HCT116 (cell line): ENCODE measurements around the gene MPC1. TPM values are rescaled to one million over a fixed set of nuclear protein-coding genes. Genes with fewer than 3 reads are reported as not detected.

Experiments
- ATAC-seq: fragments of 200-7000 bp; cut with Tn5 transposase; 2 replicates; pipeline ENCODE4 v1.9.1; 2020; ENCODE audit warnings: mild to moderate bottlenecking, moderate library complexity
- BruUV-seq: library from RNA; stranded (reverse); fragments of 400-500 nt; replicated peaks from 2 replicates; lab custom pipeline; 2021; lab: Mats Ljungman, UMichigan
- CTCF ChIA-PET: fragments of 300-600 bp; sonication (Branson Sonifier 250); formaldehyde crosslinking; loops from one replicate; lab custom pipeline; 2021; ENCODE audit warnings: antibody characterized with exemption; lab: Charles Lee
- POLR2A ChIA-PET: fragments of 300-600, 350-600 bp; sonication (Branson Sonifier 250); formaldehyde crosslinking; loops from one replicate; lab custom pipeline; 2021; ENCODE audit warnings: antibody characterized with exemption; lab: Charles Lee
- RAD21 ChIA-PET, 2 experiments: fragments of 300-600 bp; sonication (Branson Sonifier 250); formaldehyde crosslinking; loops; one replicate each; lab custom pipeline; 2023; ENCODE audit warnings: low total read pairs in 2 of 2; ENCODE audit not compliant: uncharacterized antibody in 2 of 2, unreplicated experiment in 2 of 2, low non-redundant PET in 1 of 2; lab: Charles Lee
- DNase-seq: peaks from one replicate; pipeline ENCODE4 v3.0.0-alpha.2; 2010; ENCODE audit warnings: low read depth, low spot score
- H2AFZ ChIP-seq: fragments of 200-600 bp; shearing (Covaris generic), sonication (generic); 2 replicates; pipeline ENCODE4 v1.6.1; 2017; ENCODE audit warnings: low read depth, mixed run types, mixed read lengths, antibody characterized with exemption, low read length; ENCODE audit not compliant: poor library complexity, severe bottlenecking
- H3K27ac ChIP-seq: 2 replicates; pipeline ENCODE4 v1.5.1; 2012; ENCODE audit warnings: low read depth, low read length
- H3K27me3 ChIP-seq: fragments of 200-600 bp; sonication (generic); 2 replicates; pipeline ENCODE4 v1.6.1; 2016; ENCODE audit warnings: mixed run types, low read length, mixed read lengths; ENCODE audit not compliant: insufficient read depth
- H3K36me3 ChIP-seq, 2 experiments: fragments of 200-500 bp in 1 of 2; fragments of 200-600 bp in 1 of 2; sonication (Bioruptor generic) in 1 of 2; sonication (generic) in 1 of 2; 2 replicates each; pipeline versions ENCODE4 v1.5.1 to v1.6.1; 2014 to 2016; ENCODE audit warnings: low read length in 2 of 2, inconsistent platforms in 1 of 2, mixed read lengths in 1 of 2, mixed run types in 1 of 2; ENCODE audit not compliant: insufficient read depth in 2 of 2, control insufficient read depth in 1 of 2
- H3K4me1 ChIP-seq, 2 experiments: fragments of 200-600 bp in 1 of 2; sonication (generic) in 1 of 2; 2 replicates each; pipeline versions ENCODE4 v1.5.1 to v1.6.1; 2012 to 2017; ENCODE audit warnings: low read length in 2 of 2, inconsistent platforms in 1 of 2, mild to moderate bottlenecking in 1 of 2, mixed read lengths in 1 of 2, mixed run types in 1 of 2, moderate library complexity in 1 of 2; ENCODE audit not compliant: insufficient read depth in 2 of 2, control insufficient read depth in 1 of 2
- H3K4me2 ChIP-seq: fragments of 200-600 bp; sonication (generic); 2 replicates; pipeline ENCODE4 v1.6.1; 2017; ENCODE audit warnings: mixed run types, low read length, mixed read lengths
- H3K4me3 ChIP-seq, 2 experiments: fragments of 200-600 bp in 1 of 2; sonication (generic) in 1 of 2; replicated peaks in 1 of 2; 2 replicates each; pipeline ENCODE4 v1.5.1; 2011 to 2016; ENCODE audit warnings: low read length in 2 of 2, control low read depth in 1 of 2, low read depth in 1 of 2, mild to moderate bottlenecking in 1 of 2, mixed read lengths in 1 of 2, mixed run types in 1 of 2
- H3K79me2 ChIP-seq: fragments of 200-600 bp; sonication (generic); 2 replicates; pipeline ENCODE4 v1.6.1; 2017; ENCODE audit warnings: mild to moderate bottlenecking, mixed run types, low read length, moderate library complexity, mixed read lengths; ENCODE audit not compliant: insufficient read depth
- H3K9ac ChIP-seq: fragments of 200-600 bp; sonication (generic); 2 replicates; pipeline ENCODE4 v1.6.1; 2016; ENCODE audit warnings: low read length, mixed read lengths
- H3K9me2 ChIP-seq: fragments of 200-600 bp; sonication (generic), shearing (Covaris generic); 2 replicates; pipeline ENCODE4 v1.6.1; 2017; ENCODE audit warnings: mixed run types, mild to moderate bottlenecking, moderate library complexity; ENCODE audit not compliant: insufficient read depth
- H3K9me3 ChIP-seq, 2 experiments: fragments of 200-500 bp in 1 of 2; fragments of 200-600 bp in 1 of 2; sonication (Bioruptor generic) in 1 of 2; sonication (generic) in 1 of 2; 2 replicates each; pipeline ENCODE4 v1.6.1; 2014 to 2017; ENCODE audit warnings: low read length in 2 of 2, mixed read lengths in 2 of 2, inconsistent platforms in 1 of 2, low read depth in 1 of 2, mild to moderate bottlenecking in 1 of 2, mixed run types in 1 of 2, moderate library complexity in 1 of 2; ENCODE audit not compliant: control insufficient read depth in 1 of 2, insufficient read depth in 1 of 2
- H4K20me1 ChIP-seq: fragments of 200-600 bp; sonication (generic), shearing (Covaris generic); 2 replicates; pipeline ENCODE4 v1.6.1; 2017; ENCODE audit warnings: mixed run types, mild to moderate bottlenecking, moderate library complexity; ENCODE audit not compliant: insufficient read depth
- CBX3 ChIP-seq: IDR thresholded peaks from 2 replicates; pipeline ENCODE4 v1.6.1; 2012; ENCODE audit warnings: low read depth
- CEBPB ChIP-seq: IDR thresholded peaks from 2 replicates; pipeline ENCODE4 v1.6.1; 2012; ENCODE audit warnings: low read depth
- EZH2 ChIP-seq: fragments of 200-600 bp; sonication (generic); IDR thresholded peaks from 2 replicates; pipeline ENCODE4 v1.6.1; 2017; ENCODE audit warnings: antibody characterized with exemption, mixed run types
- EZH2phosphoT487 ChIP-seq: fragments of 200-600 bp; IDR thresholded peaks from 2 replicates; pipeline ENCODE4 v1.6.1; 2018; ENCODE audit warnings: antibody characterized with exemption, borderline replicate concordance
- POLR2AphosphoS5 ChIP-seq: IDR thresholded peaks from 2 replicates; pipeline ENCODE4 v1.6.1; 2011; ENCODE audit warnings: mild to moderate bottlenecking, low read depth, low read length, moderate library complexity
- ZNF274 ChIP-seq: fragments of 200-500 bp; sonication (Bioruptor generic); IDR thresholded peaks from 2 replicates; pipeline ENCODE4 v1.6.1; 2014; ENCODE audit warnings: mild to moderate bottlenecking, low read depth, low read length, inconsistent platforms
- intact Hi-C: fragments of 100-400 bp; cut with micrococcal nuclease; formaldehyde crosslinking; loops from 2 replicates; pipeline ENCODE4 v1.10.0; 2022
- total RNA-seq: library from RNA; stranded (reverse); gene quantifications from one replicate; pipeline ENCODE4 v1.2.1, GENCODE V29; 2021; ENCODE audit not compliant: unreplicated experiment
- TF ChIP-seq, protein P1 (sequence below): IDR thresholded peaks from 2 replicates; pipeline ENCODE4 v1.6.1; 2012
- TF ChIP-seq, protein P2 (sequence below): IDR thresholded peaks from 2 replicates; pipeline ENCODE4 v1.6.1; 2011; ENCODE audit warnings: mild to moderate bottlenecking, low read length, moderate library complexity; ENCODE audit not compliant: insufficient replicate concordance; ENCODE audit errors: extremely low read depth
- TF ChIP-seq, protein P3 (sequence below): IDR thresholded peaks from 2 replicates; pipeline ENCODE4 v1.6.1; 2012

The MPC1 gene
- total RNA-seq, 1 experiment from 2014 or later, result 15.9 TPM

DNA sequence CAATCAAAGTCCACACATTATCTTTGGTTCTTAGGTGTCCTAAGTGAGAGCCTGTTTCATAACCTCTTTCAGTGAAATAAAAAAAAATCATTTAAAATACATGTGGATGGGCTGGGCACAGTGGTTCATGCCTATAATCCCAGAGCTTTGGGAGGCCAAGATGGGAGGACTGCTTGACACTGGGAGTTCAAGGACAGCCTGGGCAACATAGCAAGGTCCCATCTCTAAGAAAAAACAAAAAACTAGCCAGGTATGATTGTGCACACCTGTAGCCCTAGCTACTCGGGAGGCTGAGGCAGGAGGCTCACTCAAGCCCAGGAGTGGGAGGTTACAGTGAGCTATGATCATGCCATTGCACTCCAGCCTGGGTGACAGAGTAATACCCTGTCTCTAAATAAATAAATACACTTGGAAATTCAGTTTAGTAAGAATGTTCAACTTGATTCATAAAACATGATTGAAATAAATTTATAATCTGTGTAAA, 3.6 kb downstream of the MPC1 start:
- ChIA-PET CTCF (no interaction called here), RAD21 (no interaction called here), POLR2A (no interaction called here)
- H3K36me3 ChIP-seq, result no peaks in the 10 kb centered on the region
- ATAC-seq (no peak), DNase-seq (no peak)
- no peaks in the 10 kb centered on the region for H4K20me1 ChIP-seq
- no peak overlapping the region for H3K4me2 ChIP-seq
- intact Hi-C loops, result no loop called here
- H3K79me2 ChIP-seq, result no peaks in the 10 kb centered on the region
- H3K4me1 ChIP-seq, result peaks cover 0 to 13% of the 10 kb centered on the region in 2 experiments; a peak in 2 of 4 replicates
- no peak overlapping the region for H3K9ac ChIP-seq
- no peaks in the 10 kb centered on the region for H3K9me2 ChIP-seq
- no peak overlapping the region for H3K27ac ChIP-seq
- H3K27me3 ChIP-seq, result no peaks in the 10 kb centered on the region
- no TSS peak for BruUV-seq
- H3K9me3 ChIP-seq, result no peaks in the 10 kb centered on the region
- H2AFZ ChIP-seq, result no peak overlapping the region
- H3K4me3 ChIP-seq, result no peak overlapping the region
- TF ChIP-seq EZH2phosphoT487, result no peak
- TF ChIP-seq, protein P1, sequence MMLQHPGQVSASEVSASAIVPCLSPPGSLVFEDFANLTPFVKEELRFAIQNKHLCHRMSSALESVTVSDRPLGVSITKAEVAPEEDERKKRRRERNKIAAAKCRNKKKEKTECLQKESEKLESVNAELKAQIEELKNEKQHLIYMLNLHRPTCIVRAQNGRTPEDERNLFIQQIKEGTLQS, result no peak
- no peak for TF ChIP-seq POLR2AphosphoS5
- no peak for TF ChIP-seq CEBPB
- TF ChIP-seq, protein P2, sequence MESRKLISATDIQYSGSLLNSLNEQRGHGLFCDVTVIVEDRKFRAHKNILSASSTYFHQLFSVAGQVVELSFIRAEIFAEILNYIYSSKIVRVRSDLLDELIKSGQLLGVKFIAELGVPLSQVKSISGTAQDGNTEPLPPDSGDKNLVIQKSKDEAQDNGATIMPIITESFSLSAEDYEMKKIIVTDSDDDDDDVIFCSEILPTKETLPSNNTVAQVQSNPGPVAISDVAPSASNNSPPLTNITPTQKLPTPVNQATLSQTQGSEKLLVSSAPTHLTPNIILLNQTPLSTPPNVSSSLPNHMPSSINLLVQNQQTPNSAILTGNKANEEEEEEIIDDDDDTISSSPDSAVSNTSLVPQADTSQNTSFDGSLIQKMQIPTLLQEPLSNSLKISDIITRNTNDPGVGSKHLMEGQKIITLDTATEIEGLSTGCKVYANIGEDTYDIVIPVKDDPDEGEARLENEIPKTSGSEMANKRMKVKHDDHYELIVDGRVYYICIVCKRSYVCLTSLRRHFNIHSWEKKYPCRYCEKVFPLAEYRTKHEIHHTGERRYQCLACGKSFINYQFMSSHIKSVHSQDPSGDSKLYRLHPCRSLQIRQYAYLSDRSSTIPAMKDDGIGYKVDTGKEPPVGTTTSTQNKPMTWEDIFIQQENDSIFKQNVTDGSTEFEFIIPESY, result no peak
- TF ChIP-seq CBX3, result no peak
- no peak for TF ChIP-seq ZNF274
- TF ChIP-seq, protein P3, sequence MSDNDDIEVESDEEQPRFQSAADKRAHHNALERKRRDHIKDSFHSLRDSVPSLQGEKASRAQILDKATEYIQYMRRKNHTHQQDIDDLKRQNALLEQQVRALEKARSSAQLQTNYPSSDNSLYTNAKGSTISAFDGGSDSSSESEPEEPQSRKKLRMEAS, result no peak
- no peak for TF ChIP-seq EZH2
